ENCODE results near the gene ROPN1.

DNA sequence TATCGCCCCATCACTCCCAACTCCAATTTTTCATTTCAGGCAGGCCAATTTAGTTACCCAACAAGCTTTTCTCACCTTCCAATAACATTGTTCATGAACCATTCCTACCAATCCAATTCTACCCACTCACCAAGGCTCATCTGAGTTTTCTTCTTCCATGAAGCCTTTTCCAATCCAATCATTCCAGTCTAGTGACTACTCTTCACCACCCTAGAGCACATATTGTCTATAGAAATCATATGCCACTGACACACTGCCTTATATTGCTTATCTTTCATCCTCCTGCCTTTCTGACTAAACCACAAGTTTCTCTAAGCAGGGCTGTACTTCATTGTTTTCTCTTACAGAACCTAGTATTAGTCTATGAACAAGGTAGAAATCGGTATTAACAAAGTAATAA is 42.3 kb downstream of the ROPN1 start:
- TF ChIP-seq CTCF (IDR thresholded peaks at IDR 0.05; ENCODE audit: borderline replicate concordance, extremely low read depth, low read length, poor library complexity, severe bottlenecking) (no peak), EZH2 (IDR thresholded peaks at IDR 0.05; ENCODE audit: borderline replicate concordance, low read depth, low read length, severe bottlenecking) (no peak)
